ENCODE data around the gene EPOP. TPM values are rescaled to one million over a fixed set of nuclear protein-coding genes. Genes with fewer than 3 reads are reported as not detected.

The EPOP gene
- total RNA-seq, 1 experiment from 2014 or later: 8.4 TPM

Small RNAs within 50 kb of the gene (microRNA-seq; reads per million reads assigned to microRNA genes)
- 2.0 reads per million for gene MIR4726 (ENCODE audit: borderline number of aligned reads, borderline replicate concordance)
- not detected for gene MIR4734 (ENCODE audit: borderline number of aligned reads, borderline replicate concordance)

Other genes with a start within 250 kb of the EPOP start
- 129 and 137 TPM in 2 replicates for gene ARHGAP23, start 246.5 kb downstream of the EPOP start, total RNA-seq (2021)
- 16.7 and 23.7 TPM in 2 replicates for gene SRCIN1, start 69.0 kb downstream of the EPOP start, total RNA-seq (2021)
- 113 and 127 TPM in 2 replicates for gene MLLT6, start 30.3 kb upstream of the EPOP start, total RNA-seq (2021)
- 36.6 and 38.1 TPM in 2 replicates for gene CISD3, start 55.4 kb upstream of the EPOP start, total RNA-seq (2021)
- gene PCGF2, start 73.4 kb upstream of the EPOP start, total RNA-seq (2021): 26.9 and 43.3 TPM in 2 replicates
- 262 and 278 TPM in 2 replicates for gene PSMB3, start 77.8 kb upstream of the EPOP start, total RNA-seq (2021)
- 40.6 and 47.4 TPM in 2 replicates for gene PIP4K2B, start 124.6 kb upstream of the EPOP start, total RNA-seq (2021)
- gene CWC25, start 150.4 kb upstream of the EPOP start, total RNA-seq (2021): 13.7 and 13.9 TPM in 2 replicates
- gene RPL23, start 178.8 kb upstream of the EPOP start, total RNA-seq (2021): 1,146 and 1,262 TPM in 2 replicates
- 220 and 309 TPM in 2 replicates for gene LASP1, start 195.1 kb upstream of the EPOP start, total RNA-seq (2021)